Endothelial cell of umbilical vein (primary cell): ENCODE data around the gene CNPY1. TPM values are rescaled to one million over a fixed set of nuclear protein-coding genes. Genes with fewer than 3 reads are reported as not detected.

Source experiments
- BruUV-seq: library from RNA; stranded (reverse); fragments of 400-500 nt; replicated peaks from 2 replicates; lab custom pipeline; 2021; lab: Mats Ljungman, UMichigan
- CTCF ChIA-PET: fragments of 300-600, 350-600 bp; sonication (Branson Sonifier 250); formaldehyde crosslinking; loops from one replicate; lab custom pipeline; 2021; ENCODE audit warnings: antibody characterized with exemption, inconsistent platforms; lab: Charles Lee
- POLR2A ChIA-PET: fragments of 300-600, 350-600 bp; sonication (Branson Sonifier 250); formaldehyde crosslinking; loops from one replicate; lab custom pipeline; 2021; ENCODE audit warnings: antibody characterized with exemption, inconsistent platforms; lab: Charles Lee
- DNase-seq: peaks from one replicate; pipeline ENCODE4 v3.0.0-alpha.2; 2011; ENCODE audit warnings: low read depth, low spot score
- FAIRE-seq: peaks from 2 replicates; lab custom pipeline; 2011; peaks lifted over from hg19 to GRCh38; lab: Jason Lieb, UNC
- H2AFZ ChIP-seq: 2 replicates; pipeline ENCODE4 v1.6.0; 2012; ENCODE audit warnings: low read depth, low read length, control low read depth, inconsistent platforms
- H3K27ac ChIP-seq: 2 replicates; pipeline ENCODE4 v1.5.1; 2011; ENCODE audit warnings: low read depth, mild to moderate bottlenecking, control low read depth, low read length, moderate library complexity; ENCODE audit not compliant: insufficient read depth
- H3K27me3 ChIP-seq, 2 experiments: 2 replicates each; pipeline versions ENCODE4 v1.6.0 to v1.6.1; 2011; ENCODE audit warnings: low read length in 2 of 2, mixed read lengths in 1 of 2; ENCODE audit not compliant: control insufficient read depth in 2 of 2, insufficient read depth in 2 of 2
- H3K36me3 ChIP-seq, 2 experiments: 2 replicates in 1 of 2; 3 replicates in 1 of 2; pipeline ENCODE4 v1.5.1; 2011; ENCODE audit warnings: low read length in 2 of 2, mild to moderate bottlenecking in 1 of 2, moderate library complexity in 1 of 2; ENCODE audit not compliant: control insufficient read depth in 2 of 2, insufficient read depth in 2 of 2; ENCODE audit errors: extremely low read depth in 1 of 2
- H3K4me1 ChIP-seq: 3 replicates; pipeline ENCODE4 v1.5.1; 2011; ENCODE audit warnings: mild to moderate bottlenecking, low read length; ENCODE audit not compliant: control insufficient read depth, insufficient read depth; ENCODE audit errors: extremely low read depth
- H3K4me2 ChIP-seq: 2 replicates; pipeline ENCODE4 v1.6.1; 2011; ENCODE audit warnings: low read length, control low read depth, mixed read lengths; ENCODE audit not compliant: insufficient read depth
- H3K4me3 ChIP-seq, 3 experiments: fragments of 200-600 bp in 1 of 3; sonication (generic), shearing (Covaris generic) in 1 of 3; replicated peaks in 1 of 3; 2 replicates each; pipeline ENCODE4 v1.5.1; 2011 to 2016; ENCODE audit warnings: control low read depth in 3 of 3, low read length in 3 of 3, mild to moderate bottlenecking in 2 of 3, inconsistent platforms in 1 of 3, low read depth in 1 of 3, moderate library complexity in 1 of 3; ENCODE audit not compliant: insufficient read depth in 1 of 3
- H3K79me2 ChIP-seq: 2 replicates; pipeline ENCODE4 v1.6.0; 2012; ENCODE audit warnings: low read length, inconsistent platforms; ENCODE audit not compliant: control insufficient read depth, insufficient read depth
- H3K9ac ChIP-seq: replicated peaks from 2 replicates; pipeline ENCODE3; 2011; ENCODE audit warnings: low read length, control low read depth; ENCODE audit not compliant: insufficient read depth; ENCODE audit errors: extremely low read depth
- H3K9me1 ChIP-seq: replicated peaks from 3 replicates; pipeline ENCODE4 v1.6.0; 2011; ENCODE audit warnings: mild to moderate bottlenecking, low read length; ENCODE audit not compliant: control insufficient read depth, insufficient read depth; ENCODE audit errors: extremely low read depth
- H3K9me3 ChIP-seq: replicated peaks from 2 replicates; pipeline ENCODE4 v1.5.1; 2012; ENCODE audit warnings: low read length, inconsistent platforms; ENCODE audit not compliant: control insufficient read depth, insufficient read depth
- H4K20me1 ChIP-seq: replicated peaks from 2 replicates; pipeline ENCODE3; 2011; ENCODE audit warnings: mild to moderate bottlenecking, low read length; ENCODE audit not compliant: control insufficient read depth, insufficient read depth; ENCODE audit errors: extremely low read depth
- CTCF ChIP-seq, 2 donors: IDR thresholded peaks; 1 replicate in 1 of 2; 2 replicates in 1 of 2; pipeline ENCODE4 v1.5.1; 2011; ENCODE audit warnings: low read length in 2 of 2, mild to moderate bottlenecking in 2 of 2, moderate library complexity in 2 of 2, control low read depth in 1 of 2, inconsistent platforms in 1 of 2, low read depth in 1 of 2; ENCODE audit not compliant: insufficient read depth in 1 of 2; ENCODE audit errors: extremely low read depth in 1 of 2
- EZH2 ChIP-seq: IDR thresholded peaks from 2 replicates; pipeline ENCODE4 v1.6.1; 2012; ENCODE audit warnings: borderline replicate concordance, low read depth, mild to moderate bottlenecking, moderate library complexity, low read length, inconsistent platforms; ENCODE audit not compliant: severe bottlenecking
- FOS ChIP-seq: IDR thresholded peaks from 2 replicates; pipeline ENCODE4 v1.6.1; 2011; ENCODE audit warnings: mild to moderate bottlenecking, low read length, moderate library complexity, borderline replicate concordance; ENCODE audit not compliant: insufficient read depth
- GATA2 ChIP-seq: IDR thresholded peaks from 2 replicates; pipeline ENCODE4 v1.7.0; 2011; ENCODE audit warnings: low read depth, mild to moderate bottlenecking, moderate library complexity, mixed read lengths, low read length; ENCODE audit not compliant: insufficient read length, insufficient read depth
- JUN ChIP-seq: IDR thresholded peaks from 2 replicates; pipeline ENCODE4 v1.6.1; 2011; ENCODE audit warnings: borderline replicate concordance, low read depth; ENCODE audit not compliant: insufficient read length, insufficient read depth
- MAX ChIP-seq: IDR thresholded peaks from 2 replicates; pipeline ENCODE4 v1.6.1; 2011; ENCODE audit not compliant: insufficient read depth, insufficient read length
- MYC ChIP-seq: IDR thresholded peaks from one replicate; pipeline ENCODE4 v1.6.1; 2011; ENCODE audit warnings: mild to moderate bottlenecking, low read depth, low read length
- POLR2A ChIP-seq: IDR thresholded peaks from 2 replicates; pipeline ENCODE4 v1.6.1; 2012; ENCODE audit warnings: low read depth, mild to moderate bottlenecking, control low read depth, low read length
- POLR2AphosphoS5 ChIP-seq: IDR thresholded peaks from 2 replicates; pipeline ENCODE4 v1.6.1; 2012; ENCODE audit warnings: low read depth, mild to moderate bottlenecking, control low read depth, low read length, moderate library complexity; ENCODE audit not compliant: insufficient read depth
- dilution Hi-C: fragments of 300-500 bp; cut with MboI; formaldehyde crosslinking; loops from one replicate; pipeline ENCODE4 v1.15.0; 2019; ENCODE audit warnings: low sequenced_read_pairs; ENCODE audit not compliant: extremely low pct_ligation_motif_present
- intact Hi-C: fragments of 100-400 bp; cut with micrococcal nuclease; formaldehyde crosslinking; loops from one replicate; pipeline ENCODE4 v1.10.0; 2022
- polyA plus RNA-seq, 4 experiments: library from polyadenylated mRNA; depleted of rRNA in 3 of 4; stranded (reverse) in 3 of 4; unstranded in 1 of 4; fragments of >200 nt; gene quantifications; 2 replicates each; pipeline versions ENCODE4 v1.2.1 to v1.2.3, GENCODE V29; 2011 to 2012; ENCODE audit warnings: missing spikeins in 1 of 4
- total RNA-seq: library from RNA; stranded (reverse); gene quantifications from 2 replicates; pipeline ENCODE4 v1.2.3, GENCODE V29; 2021

Gene CNPY1
- total and polyA plus RNA-seq, 2 donors (not counting 3 experiments of a cell fraction or from before 2014, with no cell fraction given): not detected

- Histone ChIP-seq H3K9ac (no peak overlapping the region), H2AFZ (no peak overlapping the region), H3K4me3 (no peak overlapping the region), H3K9me3 (no peaks in the 10 kb centered on the region), H3K27ac (no peak overlapping the region), H3K9me1 (no peaks in the 10 kb centered on the region), H3K27me3 (peaks cover 4 to 16% of the 10 kb centered on the region in 2 experiments), H3K36me3 (no peaks in the 10 kb centered on the region), H3K4me2 (no peak overlapping the region), H3K79me2 (no peaks in the 10 kb centered on the region), H4K20me1 (no peaks in the 10 kb centered on the region), H3K4me1 (no peaks in the 10 kb centered on the region)
- FAIRE-seq (no peak), DNase-seq (no peak)
- intact Hi-C loops: no loop called here
- CTCF ChIA-PET: no interaction called here
- dilution Hi-C loops: no loop called here
- no TSS peak for BruUV-seq
- TF ChIP-seq FOS (no peak), POLR2AphosphoS5 (no peak), MAX (no peak), CTCF (IDR thresholded peaks at IDR 0.05; ENCODE audit: extremely low read depth in 1 of 2, insufficient read depth in 1 of 2, low read depth in 1 of 2, low read length in 2 of 2) (no peak), EZH2 (no peak), GATA2 (no peak), POLR2A (no peak), MYC (no peak), JUN (no peak)
- POLR2A ChIA-PET: no interaction called here
Observed at GRCh38 chr7:155497149-155497901, 49.0 kb downstream of the CNPY1 start.
